CD4-positive, CD25-positive, alpha-beta regulatory T cell (primary cell): ENCODE data around the gene FBXO44. TPM values are rescaled to one million over a fixed set of nuclear protein-coding genes. Genes with fewer than 3 reads are reported as not detected.
A peak's percentile ranks its signal among the peaks of the same experiment; 100 is the strongest.

Source experiments
- ATAC-seq, 2 donors: fragments of 150-1000 bp; cut with Tn5 transposase; one replicate each; pipeline ENCODE4 v1.10.0; 2021; ENCODE audit warnings: low read depth in 2 of 2, moderate number of reproducible peaks in 2 of 2, moderate library complexity in 1 of 2
- DNase-seq, 3 donors: peaks; one replicate each; pipeline versions ENCODE4 v3.0.0 to v3.0.0-alpha.2; 2012 to 2022; ENCODE audit warnings: mixed read lengths in 1 of 3
- H3K27ac ChIP-seq: one replicate; pipeline ENCODE4 v1.7.0; 2013; ENCODE audit warnings: mild to moderate bottlenecking, low read length; ENCODE audit not compliant: insufficient read depth, poor library complexity, severe bottlenecking
- H3K27me3 ChIP-seq: one replicate; pipeline ENCODE4 v1.7.0; 2013; ENCODE audit warnings: low read length; ENCODE audit not compliant: control insufficient read depth, insufficient read depth
- H3K36me3 ChIP-seq: one replicate; pipeline ENCODE4 v1.7.0; 2013; ENCODE audit warnings: mild to moderate bottlenecking, low read length, moderate library complexity; ENCODE audit not compliant: control insufficient read depth, insufficient read depth
- H3K4me1 ChIP-seq: 2 replicates; pipeline ENCODE4 v1.7.0; 2013; ENCODE audit warnings: mild to moderate bottlenecking, low read length; ENCODE audit not compliant: insufficient read depth, control insufficient read depth, poor library complexity, severe bottlenecking
- H3K4me3 ChIP-seq: one replicate; pipeline ENCODE4 v1.7.0; 2013; ENCODE audit warnings: low read depth, mild to moderate bottlenecking, low read length, moderate library complexity
- H3K9me3 ChIP-seq, 2 experiments: 1 replicate in 1 of 2; 2 replicates in 1 of 2; pipeline ENCODE4 v1.7.0; 2013; ENCODE audit warnings: low read length in 2 of 2, mild to moderate bottlenecking in 1 of 2, moderate library complexity in 1 of 2; ENCODE audit not compliant: control insufficient read depth in 2 of 2
- H3K27ac Mint-ChIP-seq, 3 donors: one replicate each; pipeline ENCODE4 v1.8.0; 2020 to 2022; ENCODE audit warnings: mild to moderate bottlenecking in 3 of 3, mixed read lengths in 3 of 3, moderate library complexity in 2 of 3
- H3K27me3 Mint-ChIP-seq: one replicate; pipeline ENCODE4 v1.8.0; 2022; ENCODE audit warnings: mild to moderate bottlenecking, mixed read lengths
- H3K36me3 Mint-ChIP-seq: one replicate; pipeline ENCODE4 v1.8.0; 2020; ENCODE audit warnings: mixed read lengths
- H3K4me1 Mint-ChIP-seq, 4 donors: one replicate each; pipeline ENCODE4 v1.8.0; 2020 to 2022; ENCODE audit warnings: mixed read lengths in 4 of 4, mild to moderate bottlenecking in 1 of 4
- H3K4me3 Mint-ChIP-seq, 4 donors: one replicate each; pipeline ENCODE4 v1.8.0; 2020 to 2022; ENCODE audit warnings: mild to moderate bottlenecking in 4 of 4, mixed read lengths in 4 of 4, moderate library complexity in 3 of 4
- H3K9me3 Mint-ChIP-seq, 7 donors: one replicate each; pipeline ENCODE4 v1.8.0; 2020 to 2022; ENCODE audit warnings: mixed read lengths in 7 of 7, mild to moderate bottlenecking in 3 of 7, moderate library complexity in 2 of 7
- polyA plus RNA-seq, 4 donors: library from polyadenylated mRNA; unstranded; fragments of 300-500 nt; fragmentation: Illumina TruSeq; gene quantifications; one replicate each; pipeline ENCODE4 v1.2.3, GENCODE V29; 2021
- total RNA-seq: library from RNA; stranded (reverse); gene quantifications from one replicate; pipeline ENCODE4 v1.2.3, GENCODE V29; 2022

The FBXO44 gene
- total and polyA plus RNA-seq, 5 donors from 2014 or later, result 5.5 to 43.7 (median 9.3) TPM

DNA sequence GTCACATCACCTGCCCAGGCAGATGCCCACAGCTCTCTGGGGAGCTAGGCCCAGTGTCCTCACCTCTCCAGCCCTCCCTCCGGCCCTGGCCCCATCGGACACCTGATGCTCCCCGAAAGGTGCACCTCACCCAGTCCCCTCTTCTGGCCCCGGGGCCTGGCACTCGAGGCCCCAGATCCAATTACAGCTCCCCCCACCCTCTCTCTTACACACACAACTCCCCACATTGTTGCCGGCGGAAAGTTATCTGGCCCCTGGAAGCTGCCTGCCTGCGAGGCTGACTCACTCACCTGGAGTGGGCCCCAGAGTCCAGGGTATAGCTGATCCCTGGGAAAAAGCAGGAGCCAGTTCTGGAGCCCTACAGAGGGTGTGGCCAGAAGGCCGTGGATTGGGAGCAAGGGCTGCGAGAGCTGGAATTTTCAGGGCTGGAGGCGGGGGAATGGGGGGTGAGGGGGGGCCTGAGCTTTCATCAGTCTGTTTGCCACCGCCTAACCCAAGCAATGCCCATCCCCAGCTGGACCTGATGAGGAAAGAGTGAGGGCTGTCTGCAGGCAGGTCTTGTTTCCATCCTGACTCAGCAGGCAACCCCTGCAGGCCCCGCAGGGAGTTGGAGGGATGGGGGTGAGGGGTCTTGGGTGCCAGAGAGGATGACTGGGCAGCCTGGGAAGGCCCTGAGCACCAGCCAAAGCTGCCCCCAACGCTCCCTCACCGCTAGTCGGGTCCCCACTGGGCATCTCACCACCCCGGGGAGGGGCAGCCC, 1.4 kb upstream of the FBXO44 start:
- Mint-ChIP-seq H3K4me3 (peak overlapping the region; percentile 78 to 92 (median 84)), H3K4me1 (peaks cover 0 to 52% (median 24%) of the 10 kb centered on the region in 4 donors), H3K9me3 (no peaks in the 10 kb centered on the region), H3K36me3 (peaks cover 3% of the 10 kb centered on the region), H3K27me3 (peaks cover 9% of the 10 kb centered on the region), H3K27ac (peak overlapping the region in 1 of 3 donors; percentile 20)
- no peak for DNase-seq
- H3K27ac ChIP-seq, result peak overlapping the region; percentile 41
- H3K4me1 ChIP-seq, result peaks cover 37% of the 10 kb centered on the region
- ATAC-seq, result no peak
- no peaks in the 10 kb centered on the region for H3K27me3 ChIP-seq
- no peak overlapping the region for H3K4me3 ChIP-seq
- H3K36me3 ChIP-seq, result peaks cover 8% of the 10 kb centered on the region
- H3K9me3 ChIP-seq, result no peaks in the 10 kb centered on the region

DNA sequence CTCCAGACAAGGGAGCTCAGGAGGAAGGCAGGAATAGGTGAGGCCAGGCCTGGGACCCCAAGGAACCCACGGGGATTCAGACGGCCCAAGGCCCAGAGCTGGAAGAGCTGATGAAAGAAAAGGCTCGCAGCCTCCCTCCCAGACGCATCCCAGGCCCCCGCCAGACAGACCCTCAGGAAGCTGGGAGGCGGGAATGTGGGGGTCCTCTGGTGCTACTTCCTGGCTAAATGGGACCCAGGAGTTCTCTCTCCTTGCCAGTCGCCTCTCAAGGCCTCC, 878 bp upstream of the FBXO44 start:
- DNase-seq (no peak), ATAC-seq (no peak)
- H3K4me1 Mint-ChIP-seq, result peaks cover 0 to 49% (median 24%) of the 10 kb centered on the region in 4 donors
- Histone ChIP-seq H3K9me3 (no peaks in the 10 kb centered on the region), H3K27ac (peak overlapping the region; percentile 41), H3K36me3 (peaks cover 9% of the 10 kb centered on the region), H3K4me3 (no peak overlapping the region), H3K4me1 (peaks cover 37% of the 10 kb centered on the region), H3K27me3 (no peaks in the 10 kb centered on the region)
- H3K4me3 Mint-ChIP-seq, result peak overlapping the region; percentile 52 to 83 (median 80)
- H3K27ac Mint-ChIP-seq, result peak overlapping the region in 1 of 3 donors; percentile 25
- H3K27me3 Mint-ChIP-seq, result peaks cover 9% of the 10 kb centered on the region
- no peaks in the 10 kb centered on the region for H3K9me3 Mint-ChIP-seq
- H3K36me3 Mint-ChIP-seq, result peaks cover 3% of the 10 kb centered on the region

DNA sequence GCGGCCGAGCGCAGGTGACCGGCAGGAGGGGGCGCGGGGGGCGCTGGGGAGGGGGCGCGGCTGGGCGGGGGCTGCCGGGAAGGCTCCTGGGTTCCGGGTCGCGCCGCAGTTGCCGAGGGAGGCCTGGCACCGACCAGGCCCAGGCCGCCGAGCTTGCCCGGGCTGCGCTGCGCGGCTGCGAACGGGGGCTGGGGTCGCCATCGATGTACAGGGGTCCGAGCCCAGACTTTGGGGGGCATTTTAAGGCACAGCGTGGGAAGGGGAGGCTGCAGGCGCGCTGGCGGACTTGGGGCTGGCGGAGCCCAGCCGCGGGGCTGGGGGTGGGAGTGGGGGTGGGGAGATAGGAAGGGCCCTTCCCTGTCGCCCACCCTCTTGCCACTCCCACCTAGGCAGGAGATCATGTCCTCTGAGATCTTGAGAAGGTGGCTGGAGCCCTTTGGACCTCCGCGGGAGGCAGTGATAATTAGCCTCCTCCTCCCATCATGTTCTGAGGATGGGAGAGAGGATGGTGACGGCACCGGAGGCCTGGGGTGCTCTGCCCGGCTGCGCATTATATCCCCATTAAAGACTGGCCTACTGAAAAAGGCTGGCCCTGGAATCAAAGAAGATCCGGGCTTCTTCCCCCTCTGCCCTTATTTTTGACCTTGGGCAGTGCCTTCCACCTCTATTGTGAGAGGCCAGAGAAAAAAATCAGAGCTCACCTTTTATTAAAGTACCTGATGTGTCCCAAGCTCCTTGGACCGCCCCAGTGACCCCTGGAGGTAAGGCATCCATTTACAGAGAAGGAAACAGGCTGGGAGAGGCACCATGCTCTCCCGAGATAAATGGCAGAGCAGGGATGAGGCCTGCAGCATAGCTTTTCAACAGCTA, 497 bp downstream of the FBXO44 start:
- Histone ChIP-seq H3K9me3 (no peaks in the 10 kb centered on the region), H3K27me3 (no peaks in the 10 kb centered on the region), H3K4me1 (peaks cover 26% of the 10 kb centered on the region), H3K36me3 (peaks cover 13% of the 10 kb centered on the region), H3K27ac (peak overlapping the region; percentile 14), H3K4me3 (peak overlapping the region; percentile 60)
- peak; percentile 14 to 24 for ATAC-seq
- peak overlapping the region; percentile 7 to 64 (median 43) for H3K27ac Mint-ChIP-seq
- DNase-seq, result no peak
- H3K9me3 Mint-ChIP-seq, result no peaks in the 10 kb centered on the region
- peaks cover 0 to 35% (median 18%) of the 10 kb centered on the region in 4 donors for H3K4me1 Mint-ChIP-seq
- peak overlapping the region; percentile 82 to 84 (median 84) for H3K4me3 Mint-ChIP-seq
- H3K36me3 Mint-ChIP-seq, result peaks cover 7% of the 10 kb centered on the region
- H3K27me3 Mint-ChIP-seq, result peaks cover 4% of the 10 kb centered on the region

DNA sequence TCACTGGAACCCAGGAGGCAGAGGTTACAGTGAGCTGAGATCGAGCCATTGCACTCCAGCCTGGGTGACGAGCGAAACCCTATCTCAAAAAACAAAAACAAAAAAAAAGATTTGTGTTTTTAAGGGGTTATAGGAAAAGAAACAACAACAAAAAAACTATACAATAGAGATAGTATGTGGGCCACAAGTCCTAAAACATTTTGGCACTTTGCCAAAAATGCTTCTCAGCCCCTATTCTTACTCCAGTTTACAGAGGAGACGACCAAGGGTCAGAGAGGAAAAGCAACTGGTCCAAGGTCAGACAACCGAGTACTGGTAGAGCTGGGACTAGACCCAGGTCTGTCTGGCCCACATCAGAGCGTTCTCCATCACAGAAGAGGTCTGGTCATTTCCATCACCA, 3.0 kb downstream of the FBXO44 start:
- Histone ChIP-seq H3K4me3 (no peak overlapping the region), H3K27ac (no peak overlapping the region), H3K36me3 (peaks cover 13% of the 10 kb centered on the region), H3K27me3 (no peaks in the 10 kb centered on the region), H3K9me3 (no peaks in the 10 kb centered on the region), H3K4me1 (peaks cover 17% of the 10 kb centered on the region)
- Mint-ChIP-seq H3K4me1 (peaks cover 0 to 16% (median 10%) of the 10 kb centered on the region in 4 donors), H3K27me3 (no peaks in the 10 kb centered on the region), H3K4me3 (peak overlapping the region in 2 of 4 donors; percentile 47), H3K36me3 (peaks cover 14% of the 10 kb centered on the region), H3K9me3 (peaks cover 0 to 1% (median 0%) of the 10 kb centered on the region in 7 donors), H3K27ac (no peak overlapping the region)
- DNase-seq (no peak), ATAC-seq (no peak)

DNA sequence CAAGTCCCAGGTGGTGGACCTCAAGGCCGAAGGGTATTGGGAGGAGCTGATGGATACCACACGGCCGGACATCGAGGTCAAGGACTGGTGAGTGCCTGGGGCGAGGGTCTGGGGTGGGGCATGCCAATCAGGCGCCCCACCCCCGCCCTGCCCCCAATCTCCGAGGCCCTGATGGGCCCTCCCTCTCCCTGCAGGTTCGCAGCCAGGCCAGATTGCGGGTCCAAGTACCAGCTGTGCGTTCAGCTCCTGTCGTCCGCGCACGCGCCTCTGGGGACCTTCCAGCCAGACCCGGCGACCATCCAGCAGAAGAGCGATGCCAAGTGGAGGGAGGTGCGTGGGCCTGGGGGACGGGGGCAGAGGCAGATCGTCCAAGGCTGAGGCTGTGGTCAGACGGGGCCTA, 3.9 kb downstream of the FBXO44 start:
- peaks cover 13% of the 10 kb centered on the region for H3K36me3 ChIP-seq
- Mint-ChIP-seq H3K27me3 (peaks cover 2% of the 10 kb centered on the region), H3K36me3 (peaks cover 14% of the 10 kb centered on the region), H3K4me3 (no peak overlapping the region), H3K9me3 (peaks cover 0 to 1% (median 0%) of the 10 kb centered on the region in 7 donors), H3K4me1 (peaks cover 0 to 11% (median 9%) of the 10 kb centered on the region in 4 donors), H3K27ac (no peak overlapping the region)
- no peak overlapping the region for H3K4me3 ChIP-seq
- no peaks in the 10 kb centered on the region for H3K27me3 ChIP-seq
- H3K9me3 ChIP-seq, result no peaks in the 10 kb centered on the region
- DNase-seq (no peak), ATAC-seq (no peak)
- peaks cover 17% of the 10 kb centered on the region for H3K4me1 ChIP-seq
- no peak overlapping the region for H3K27ac ChIP-seq

DNA sequence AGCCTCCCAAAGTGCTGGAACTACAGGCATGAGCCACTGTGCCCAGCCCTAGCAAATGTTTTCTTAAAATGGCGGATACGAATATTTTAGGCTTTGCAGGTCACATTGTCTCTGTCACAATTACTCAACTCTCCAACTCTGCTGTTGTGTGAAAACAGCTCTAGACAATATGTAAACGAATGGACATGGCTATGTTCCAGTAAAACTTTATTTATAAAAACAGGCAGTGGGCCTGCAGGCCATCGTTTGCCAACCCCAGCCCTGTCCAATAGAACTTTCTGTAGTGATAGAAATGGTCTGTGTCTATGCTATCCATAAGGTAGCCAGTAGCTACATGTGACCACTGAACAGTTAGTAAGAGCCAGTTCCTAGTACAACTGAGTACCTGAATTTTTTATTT, 5.1 kb downstream of the FBXO44 start:
- H3K4me3 Mint-ChIP-seq, result peak overlapping the region in 1 of 4 donors; percentile 44
- no peaks in the 10 kb centered on the region for H3K9me3 ChIP-seq
- H3K36me3 ChIP-seq, result peaks cover 13% of the 10 kb centered on the region
- DNase-seq (no peak), ATAC-seq (no peak)
- peaks cover 18% of the 10 kb centered on the region for H3K4me1 ChIP-seq
- H3K36me3 Mint-ChIP-seq, result peaks cover 14% of the 10 kb centered on the region
- peaks cover 0 to 11% (median 9%) of the 10 kb centered on the region in 4 donors for H3K4me1 Mint-ChIP-seq
- H3K27me3 Mint-ChIP-seq, result peaks cover 4% of the 10 kb centered on the region
- no peak overlapping the region for H3K27ac ChIP-seq
- H3K9me3 Mint-ChIP-seq, result peaks cover 0 to 1% (median 0%) of the 10 kb centered on the region in 7 donors
- H3K4me3 ChIP-seq, result no peak overlapping the region
- no peak overlapping the region for H3K27ac Mint-ChIP-seq
- no peaks in the 10 kb centered on the region for H3K27me3 ChIP-seq

DNA sequence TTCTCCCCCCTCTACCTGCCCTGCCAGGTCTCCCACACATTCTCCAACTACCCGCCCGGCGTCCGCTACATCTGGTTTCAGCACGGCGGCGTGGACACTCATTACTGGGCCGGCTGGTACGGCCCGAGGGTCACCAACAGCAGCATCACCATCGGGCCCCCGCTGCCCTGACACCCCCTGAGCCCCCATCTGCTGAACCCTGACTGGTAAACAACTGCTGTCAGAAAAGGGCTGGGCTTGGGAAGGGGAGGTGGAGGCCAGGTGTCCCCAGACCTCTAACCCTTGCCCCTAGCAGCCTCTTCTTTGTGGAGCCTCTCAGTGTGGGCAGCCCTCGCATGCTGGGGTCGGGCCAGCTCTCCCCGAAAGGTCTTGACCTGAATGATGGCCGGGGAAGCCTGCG, 6.4 kb downstream of the FBXO44 start:
- Mint-ChIP-seq H3K36me3 (peaks cover 14% of the 10 kb centered on the region), H3K9me3 (peaks cover 0 to 1% (median 0%) of the 10 kb centered on the region in 7 donors), H3K4me1 (peaks cover 0 to 4% (median 1%) of the 10 kb centered on the region in 4 donors)

More for the DNA sequence above, 6.4 kb downstream of the FBXO44 start:
- DNase-seq (no peak), ATAC-seq (no peak)
- Histone ChIP-seq H3K9me3 (no peaks in the 10 kb centered on the region), H3K27me3 (no peaks in the 10 kb centered on the region), H3K36me3 (peaks cover 13% of the 10 kb centered on the region), H3K4me1 (peaks cover 10% of the 10 kb centered on the region), H3K27ac (no peak overlapping the region), H3K4me3 (no peak overlapping the region)
- H3K4me3 Mint-ChIP-seq, result no peak overlapping the region
- H3K27me3 Mint-ChIP-seq, result peaks cover 4% of the 10 kb centered on the region
- H3K27ac Mint-ChIP-seq, result no peak overlapping the region
